Heart left ventricle (tissue), 16 donors: ENCODE data around the gene NDUFA5. TPM values are rescaled to one million over a fixed set of nuclear protein-coding genes. Genes with fewer than 3 reads are reported as not detected.
"Not testable (repeated sequence)": the region's sequence is repeated elsewhere in the genome, so short reads cannot be mapped to it uniquely, and the experiment has no call there.

Experiments
- ATAC-seq, 4 donors: fragments of 200-7000 bp; cut with Tn5 transposase; one replicate each; pipeline ENCODE4 v1.9.1; 2020 to 2022; ENCODE audit warnings: moderate library complexity in 4 of 4, mild to moderate bottlenecking in 3 of 4, moderate number of reproducible peaks in 1 of 4
- DNase-seq, 5 donors: peaks; one replicate each; pipeline ENCODE4 v3.0.0-alpha.2; 2020
- H3K27ac ChIP-seq, 12 donors: fragments of 200-600 bp; sonication (generic) in 4 of 12; one replicate each; pipeline versions ENCODE4 v1.5.0 to v1.8.0; 2016 to 2022; ENCODE audit warnings: mild to moderate bottlenecking in 2 of 12
- H3K27me3 ChIP-seq, 9 donors: fragments of 200-600 bp; sonication (generic) in 2 of 9; one replicate each; pipeline versions ENCODE4 v1.5.1 to v1.8.0; 2016 to 2022; ENCODE audit warnings: mild to moderate bottlenecking in 3 of 9
- H3K36me3 ChIP-seq, 9 donors: fragments of 200-600 bp; sonication (generic) in 2 of 9; one replicate each; pipeline versions ENCODE4 v1.5.0 to v1.8.0; 2018 to 2022; ENCODE audit warnings: mild to moderate bottlenecking in 2 of 9
- H3K4me1 ChIP-seq, 12 donors: fragments of 200-600 bp; sonication (generic) in 4 of 12; one replicate each; pipeline versions ENCODE4 v1.5.0 to v1.8.0; 2016 to 2022; ENCODE audit warnings: mild to moderate bottlenecking in 3 of 12
- H3K4me3 ChIP-seq, 12 donors: fragments of 200-600 bp; sonication (generic) in 4 of 12; one replicate each; pipeline versions ENCODE4 v1.5.0 to v1.8.0; 2017 to 2022; ENCODE audit warnings: mild to moderate bottlenecking in 9 of 12, moderate library complexity in 4 of 12
- H3K9me3 ChIP-seq, 12 donors: fragments of 200-600 bp; sonication (generic) in 4 of 12; one replicate each; pipeline versions ENCODE4 v1.5.0 to v1.8.0; 2016 to 2022; ENCODE audit warnings: mild to moderate bottlenecking in 1 of 12
- CTCF ChIP-seq, 12 donors: fragments of 200-600 bp; sonication (generic) in 4 of 12; IDR thresholded peaks; one replicate each; pipeline versions ENCODE4 v1.5.0 to v1.8.0; 2018 to 2022; ENCODE audit warnings: antibody characterized with exemption in 12 of 12, mild to moderate bottlenecking in 5 of 12
- POLR2A ChIP-seq, 2 donors: fragments of 450-650 bp; IDR thresholded peaks; one replicate each; pipeline ENCODE4 v1.6.1; 2017; ENCODE audit warnings: antibody characterized with exemption in 2 of 2, mild to moderate bottlenecking in 2 of 2, moderate library complexity in 2 of 2
- WGBS, 4 donors: extraction: QIAGEN DNeasy Blood & Tissue Kit in 2 of 4; methylation state at CpG; one replicate each; pipeline versions ENCODE4 v1.1.5 to v1.1.7; 2013 to 2018; 5-methylcytosine and 5-hydroxymethylcytosine counted together
- intact Hi-C, 10 donors: fragments of 100-400 bp; cut with DNase I; formaldehyde crosslinking; loops; one replicate each; pipeline versions ENCODE4 v1.11.1 to v1.14.2; 2022
- polyA plus RNA-seq, 2 donors: library from polyadenylated mRNA; stranded (reverse); fragments of 200-250 nt; gene quantifications; one replicate each; pipeline ENCODE4 v1.2.3, GENCODE V29; 2013
- total RNA-seq, 9 donors: library from RNA; depleted of rRNA in 2 of 9; stranded (reverse); fragments of >200 nt in 2 of 9; fragmentation: NEBNext Ultra II Directional in 3 of 9; extraction: Animal tissue kit (Norgen Biotek cat#: 25700) in 3 of 9; gene quantifications; one replicate each; pipeline versions ENCODE4 v1.1.0 to v1.2.4, GENCODE V29; 2016 to 2023
- donor health status: ischemic (EF 13 %, LVEDD 7.1; RV severe dilation, severe dysfunction).
- donor health status: healthy with polysubstance abuse.
- donor health status: DM: no; HTN: yes; CAD: no.
- donor health status: DM: no; HTN: no; CAD: no.
- donor health status: ischemic (EF 25% LVEDD 6.9; RV normal size, moderate dysfunction).
- donor health status: ischemic (EF 25% LVEDD 5.7; RV mildly dilated, moderate dysfunction).
- donor health status: healthy.
- donor health status: DM: yes; HTN: yes; CAD: no.
- donor health status: ischemic (EF 35%, LVEDD 5.7; RV mildly dilated, moderate dysfunction).
- donor health status: nonischemic (EF 11% LVEDD 7.7; RV severe dilation, severe dysfunction).
- donor health status: DM: yes; HTN: yes; CAD: no.
- donor health status: PGD.
- donor health status: ischemic (EF 29% LVEDD 5.4; RV normal size, mild dysfunction).
- donor health status: nonischemic (EF 23%, LVEDD 6.1; RV moderate dilation, normal function).

Gene NDUFA5
- total and polyA plus RNA-seq, 11 donors, result 109 to 415 (median 245) TPM

DNA sequence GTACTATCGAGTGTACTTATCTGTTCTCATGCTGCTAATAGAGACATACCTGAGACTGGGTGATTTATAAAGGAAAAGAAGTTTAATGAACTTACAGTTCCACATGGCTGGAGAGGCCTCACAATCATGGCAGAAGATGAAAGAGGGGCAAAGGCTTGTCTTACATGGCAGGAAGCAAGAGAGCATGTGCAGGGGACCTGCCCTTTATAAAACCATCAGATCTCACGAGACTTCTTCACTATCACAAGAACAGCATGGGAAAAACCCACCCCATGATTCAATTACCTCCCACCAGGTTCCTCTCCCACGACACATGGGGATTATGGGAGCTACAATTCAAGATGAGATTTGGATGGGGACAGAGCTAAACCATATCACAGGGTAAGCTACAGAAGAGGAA lies 4.5 kb downstream of the NDUFA5 start:
- H3K4me3 ChIP-seq, result no peak overlapping the region
- intact Hi-C loops, result loop anchor here in 1 of 10 donors (10.0 kb wide), 1 partner anchor 192 kb away; the partner anchor contains the start of gene WASL
- H3K36me3 ChIP-seq, result peaks cover 0 to 65% (median 35%) of the 10 kb centered on the region in 9 donors
- DNase-seq, result no peak
- 54 to 71% (median 61%) methylated on average over 3 of the region's 3 CpGs for WGBS, 4 donors
- H3K27me3 ChIP-seq, result no peaks in the 10 kb centered on the region
- no peak for ATAC-seq
- TF ChIP-seq POLR2A (IDR thresholded peaks at IDR 0.05) (no peak), CTCF (IDR thresholded peaks at IDR 0.05) (no peak)
- peaks cover 6 to 65% (median 35%) of the 10 kb centered on the region in 12 donors for H3K4me1 ChIP-seq
- H3K9me3 ChIP-seq, result peaks cover 0 to 5% (median 0%) of the 10 kb centered on the region in 12 donors
- H3K27ac ChIP-seq, result peak overlapping the region in 2 of 12 donors; percentile 3 to 45

DNA sequence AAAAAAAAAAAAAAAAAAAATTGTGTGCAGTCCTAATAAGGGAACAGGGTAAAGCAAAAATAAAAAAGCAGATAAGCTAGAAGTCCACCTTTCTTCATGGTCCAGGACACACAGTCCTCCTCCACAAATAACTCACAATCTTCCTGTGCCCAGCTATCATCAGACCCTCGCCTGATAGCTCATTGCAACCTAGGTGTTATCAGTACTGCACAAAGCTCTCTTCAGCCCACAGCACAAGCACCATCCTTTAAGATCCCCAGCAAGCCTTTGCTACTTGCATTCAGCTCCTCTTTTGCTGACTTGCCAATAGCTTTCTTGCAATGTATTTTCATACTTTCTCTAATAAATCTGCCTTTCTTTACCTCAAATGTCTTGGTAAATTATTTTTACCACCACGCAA lies 5.0 kb downstream of the NDUFA5 start:
- Histone ChIP-seq H3K27ac (peak overlapping the region in 2 of 12 donors; percentile 3 to 45), H3K4me1 (peaks cover 6 to 67% (median 34%) of the 10 kb centered on the region in 12 donors), H3K4me3 (no peak overlapping the region), H3K9me3 (peaks cover 0 to 5% (median 0%) of the 10 kb centered on the region in 12 donors), H3K36me3 (peaks cover 0 to 70% (median 35%) of the 10 kb centered on the region in 9 donors), H3K27me3 (no peaks in the 10 kb centered on the region)
- 58 to 78% (median 70%) methylated on average over 2 of the region's 2 CpGs for WGBS, 4 donors
- DNase-seq (no peak), ATAC-seq (peak; percentile 18 to 77 (median 62))
- TF ChIP-seq POLR2A (IDR thresholded peaks at IDR 0.05) (no peak), CTCF (IDR thresholded peaks at IDR 0.05) (no peak)
- intact Hi-C loops, result loop anchor here in 1 of 10 donors (10.0 kb wide), 1 partner anchor 192 kb away; the partner anchor contains the start of gene WASL

- peaks cover 6 to 70% (median 34%) of the 10 kb centered on the region in 12 donors for H3K4me1 ChIP-seq
- not testable (repeated sequence) for H3K9me3 ChIP-seq, H3K4me3 ChIP-seq, DNase-seq, H3K27me3 ChIP-seq, ATAC-seq
- intact Hi-C loops, result loop anchor here in 1 of 10 donors (10.0 kb wide), 1 partner anchor 193 kb away; the partner anchor contains the start of gene WASL
- H3K27ac ChIP-seq, result peak overlapping the region in 1 of 12 donors; percentile 9
- peaks cover 0 to 74% (median 35%) of the 10 kb centered on the region in 9 donors for H3K36me3 ChIP-seq
Measured at GRCh38 chr7:123552134-123552533, 5.5 kb downstream of the NDUFA5 start.

- H3K27me3 ChIP-seq, result no peaks in the 10 kb centered on the region
- H3K4me1 ChIP-seq, result peaks cover 0 to 45% (median 10%) of the 10 kb centered on the region in 12 donors
- ATAC-seq, result no peak
- DNase-seq, result no peak
- 78 to 84% (median 79%) methylated on average over 1 of the region's 1 CpG for WGBS, 4 donors
- H3K27ac ChIP-seq, result no peak overlapping the region
- no peak overlapping the region for H3K4me3 ChIP-seq
- H3K9me3 ChIP-seq, result peaks cover 0 to 5% (median 0%) of the 10 kb centered on the region in 12 donors
- H3K36me3 ChIP-seq, result peaks cover 0 to 82% (median 36%) of the 10 kb centered on the region in 9 donors
- TF ChIP-seq POLR2A (IDR thresholded peaks at IDR 0.05) (no peak), CTCF (IDR thresholded peaks at IDR 0.05) (no peak)
- intact Hi-C loops, result no loop called here
Measured at GRCh38 chr7:123548406-123548805, 9.2 kb downstream of the NDUFA5 start.
